CD14-positive monocyte (primary cell): ENCODE results near the gene DUSP3. TPM values are rescaled to one million over a fixed set of nuclear protein-coding genes. Genes with fewer than 3 reads are reported as not detected.

Source experiments
- DNase-seq, 3 donors: peaks; one replicate each; pipeline ENCODE4 v3.0.0-alpha.2; 2011 to 2022
- H2AFZ ChIP-seq: 2 replicates; pipeline ENCODE4 v1.6.0; 2012; ENCODE audit warnings: mild to moderate bottlenecking, low read depth, low read length, inconsistent platforms; ENCODE audit not compliant: insufficient read depth, poor library complexity, severe bottlenecking
- H3K27ac ChIP-seq, 2 donors: 1 replicate in 1 of 2; 2 replicates in 1 of 2; pipeline ENCODE4 v1.5.1; 2012 to 2013; ENCODE audit warnings: low read length in 2 of 2, control low read depth in 1 of 2, inconsistent platforms in 1 of 2, low read depth in 1 of 2, mild to moderate bottlenecking in 1 of 2
- H3K27me3 ChIP-seq, 2 donors: one replicate each; pipeline versions ENCODE4 v1.6.0 to v1.6.1; 2011 to 2013; ENCODE audit warnings: low read length in 2 of 2; ENCODE audit not compliant: control insufficient read depth in 2 of 2, insufficient read depth in 2 of 2
- H3K36me3 ChIP-seq, 2 donors: replicated peaks in 1 of 2; 1 replicate in 1 of 2; 2 replicates in 1 of 2; pipeline versions ENCODE4 v1.5.1 to v1.6.1; 2012 to 2013; ENCODE audit warnings: low read length in 2 of 2, control low read depth in 1 of 2, inconsistent platforms in 1 of 2, mild to moderate bottlenecking in 1 of 2; ENCODE audit not compliant: insufficient read depth in 2 of 2, control insufficient read depth in 1 of 2
- H3K4me1 ChIP-seq, 2 donors: 1 replicate in 1 of 2; 2 replicates in 1 of 2; pipeline versions ENCODE4 v1.5.1 to v1.6.1; 2012 to 2013; ENCODE audit warnings: low read length in 2 of 2, control low read depth in 1 of 2, inconsistent platforms in 1 of 2, mild to moderate bottlenecking in 1 of 2, moderate library complexity in 1 of 2; ENCODE audit not compliant: insufficient read depth in 2 of 2, control insufficient read depth in 1 of 2
- H3K4me2 ChIP-seq: replicated peaks from 2 replicates; pipeline ENCODE3; 2012; ENCODE audit warnings: low read length, moderate library complexity, mild to moderate bottlenecking; ENCODE audit not compliant: poor library complexity, severe bottlenecking; ENCODE audit errors: extremely low read depth
- H3K4me3 ChIP-seq, 3 experiments: fragments of 200-600 bp in 1 of 3; sonication (generic) in 1 of 3; replicated peaks in 1 of 3; 1 replicate in 2 of 3; 2 replicates in 1 of 3; pipeline ENCODE4 v1.5.1; 2011 to 2013; ENCODE audit warnings: low read length in 3 of 3, mild to moderate bottlenecking in 3 of 3, control low read depth in 2 of 3, low read depth in 2 of 3, inconsistent platforms in 1 of 3, moderate library complexity in 1 of 3
- H3K79me2 ChIP-seq: 2 replicates; pipeline ENCODE4 v1.6.0; 2012; ENCODE audit warnings: mild to moderate bottlenecking, control low read depth, inconsistent platforms, low read length, moderate library complexity; ENCODE audit not compliant: insufficient read depth
- H3K9ac ChIP-seq: 2 replicates; pipeline ENCODE4 v1.6.0; 2017; ENCODE audit warnings: low read length, mild to moderate bottlenecking; ENCODE audit not compliant: insufficient read depth, poor library complexity, severe bottlenecking
- H3K9me3 ChIP-seq, 2 donors: replicated peaks in 1 of 2; 1 replicate in 1 of 2; 2 replicates in 1 of 2; pipeline versions ENCODE4 v1.5.1 to v1.6.1; 2012 to 2013; ENCODE audit warnings: low read length in 2 of 2, control low read depth in 1 of 2; ENCODE audit not compliant: control insufficient read depth in 1 of 2, insufficient read depth in 1 of 2
- H4K20me1 ChIP-seq: 2 replicates; pipeline ENCODE4 v1.6.0; 2012; ENCODE audit warnings: mild to moderate bottlenecking, low read length, control low read depth, moderate library complexity; ENCODE audit not compliant: insufficient read depth
- H3K27ac Mint-ChIP-seq, 7 donors: one replicate each; pipeline ENCODE4 v1.8.0; 2020; ENCODE audit warnings: mild to moderate bottlenecking in 7 of 7, mixed read lengths in 7 of 7, moderate library complexity in 6 of 7, inconsistent platforms in 2 of 7
- H3K27me3 Mint-ChIP-seq, 3 donors: one replicate each; pipeline ENCODE4 v1.8.0; 2021 to 2022; ENCODE audit warnings: low read depth in 3 of 3, mild to moderate bottlenecking in 3 of 3, mixed read lengths in 3 of 3, moderate library complexity in 3 of 3, inconsistent platforms in 1 of 3
- H3K36me3 Mint-ChIP-seq, 2 donors: one replicate each; pipeline ENCODE4 v1.8.0; 2020; ENCODE audit warnings: mixed read lengths in 2 of 2, inconsistent platforms in 1 of 2, mild to moderate bottlenecking in 1 of 2
- H3K4me1 Mint-ChIP-seq: one replicate; pipeline ENCODE4 v1.8.0; 2020; ENCODE audit warnings: mild to moderate bottlenecking, mixed read lengths
- H3K4me3 Mint-ChIP-seq, 2 donors: one replicate each; pipeline ENCODE4 v1.8.0; 2020; ENCODE audit warnings: mild to moderate bottlenecking in 2 of 2, mixed read lengths in 2 of 2, moderate library complexity in 1 of 2
- H3K9me3 Mint-ChIP-seq, 7 donors: one replicate each; pipeline ENCODE4 v1.8.0; 2020 to 2022; ENCODE audit warnings: mixed read lengths in 7 of 7, mild to moderate bottlenecking in 6 of 7, moderate library complexity in 6 of 7, inconsistent platforms in 2 of 7
- WGBS: methylation state at CpG from one replicate; pipeline ENCODE4 v1.1.5; 2013; ENCODE audit warnings: missing lambda C conversion rate; ENCODE audit not compliant: insufficient coverage; 5-methylcytosine and 5-hydroxymethylcytosine counted together
- intact Hi-C, 2 donors: fragments of 100-400 bp; cut with micrococcal nuclease; formaldehyde crosslinking; loops; one replicate each; pipeline versions ENCODE4 v1.15.0 to v1.15.1; 2023
- polyA plus RNA-seq, 3 donors: library from polyadenylated mRNA; depleted of rRNA in 1 of 3; unstranded in 2 of 3; stranded (reverse) in 1 of 3; fragments of 300-500 nt in 2 of 3; fragments of >200 nt in 1 of 3; fragmentation: Illumina TruSeq in 2 of 3; gene quantifications; 1 replicate in 2 of 3; 2 replicates in 1 of 3; pipeline ENCODE4 v1.2.3, GENCODE V29; 2012 to 2021
- TF ChIP-seq, protein P1 (sequence below): fragments of 200-600 bp; IDR thresholded peaks from one replicate; pipeline ENCODE4 v1.8.0; 2022; ENCODE audit warnings: antibody characterized with exemption, mild to moderate bottlenecking

Gene DUSP3
- polyA plus RNA-seq, 3 donors = 36.7 to 78.5 (median 58.9) TPM

DNA sequence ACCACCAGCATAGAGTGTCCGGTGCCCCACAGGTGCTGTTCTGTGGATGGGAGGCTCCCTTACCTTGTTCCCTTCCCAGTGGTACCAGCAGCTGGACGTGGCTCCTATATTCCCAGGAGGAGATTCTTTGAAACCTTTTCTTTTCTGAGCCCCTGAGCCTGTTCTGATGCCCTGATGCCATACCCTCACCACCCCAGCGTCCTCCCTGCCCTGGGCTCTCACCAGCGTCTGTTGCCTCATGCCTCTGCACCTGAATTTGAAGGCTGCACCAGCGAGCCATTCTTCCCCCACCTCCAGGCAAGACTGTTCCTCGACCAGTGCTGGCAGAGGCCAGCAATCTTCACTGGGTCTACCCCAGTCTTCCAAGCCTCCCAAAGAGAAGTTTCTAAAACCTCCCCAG, 20.7 kb downstream of the DUSP3 start:
- Histone ChIP-seq H3K4me3 (no peak overlapping the region), H3K9ac (no peak overlapping the region), H3K4me1 (peaks cover 0 to 9% of the 10 kb centered on the region in 2 donors), H4K20me1 (no peaks in the 10 kb centered on the region), H3K4me2 (no peak overlapping the region), H3K36me3 (no peaks in the 10 kb centered on the region), H2AFZ (no peak overlapping the region), H3K27me3 (peaks cover 18 to 39% of the 10 kb centered on the region in 2 donors), H3K27ac (no peak overlapping the region), H3K9me3 (no peaks in the 10 kb centered on the region), H3K79me2 (no peaks in the 10 kb centered on the region)
- DNase-seq = no peak
- intact Hi-C loops = loop anchor here in 1 of 2 donors (2.0 kb wide), 1 partner anchor 63 kb away; no protein-coding TSS in a partner anchor
- WGBS = 84% methylated on average over 4 of the region's 6 CpGs
- H3K4me3 Mint-ChIP-seq = no peak overlapping the region
- peak overlapping the region in 1 of 7 donors; percentile 84 for H3K27ac Mint-ChIP-seq
- peaks cover 15% of the 10 kb centered on the region for H3K4me1 Mint-ChIP-seq
- peaks cover 1 to 2% of the 10 kb centered on the region in 2 donors for H3K36me3 Mint-ChIP-seq
- H3K27me3 Mint-ChIP-seq = peaks cover 32 to 60% (median 46%) of the 10 kb centered on the region in 3 donors
- TF ChIP-seq, protein P1, sequence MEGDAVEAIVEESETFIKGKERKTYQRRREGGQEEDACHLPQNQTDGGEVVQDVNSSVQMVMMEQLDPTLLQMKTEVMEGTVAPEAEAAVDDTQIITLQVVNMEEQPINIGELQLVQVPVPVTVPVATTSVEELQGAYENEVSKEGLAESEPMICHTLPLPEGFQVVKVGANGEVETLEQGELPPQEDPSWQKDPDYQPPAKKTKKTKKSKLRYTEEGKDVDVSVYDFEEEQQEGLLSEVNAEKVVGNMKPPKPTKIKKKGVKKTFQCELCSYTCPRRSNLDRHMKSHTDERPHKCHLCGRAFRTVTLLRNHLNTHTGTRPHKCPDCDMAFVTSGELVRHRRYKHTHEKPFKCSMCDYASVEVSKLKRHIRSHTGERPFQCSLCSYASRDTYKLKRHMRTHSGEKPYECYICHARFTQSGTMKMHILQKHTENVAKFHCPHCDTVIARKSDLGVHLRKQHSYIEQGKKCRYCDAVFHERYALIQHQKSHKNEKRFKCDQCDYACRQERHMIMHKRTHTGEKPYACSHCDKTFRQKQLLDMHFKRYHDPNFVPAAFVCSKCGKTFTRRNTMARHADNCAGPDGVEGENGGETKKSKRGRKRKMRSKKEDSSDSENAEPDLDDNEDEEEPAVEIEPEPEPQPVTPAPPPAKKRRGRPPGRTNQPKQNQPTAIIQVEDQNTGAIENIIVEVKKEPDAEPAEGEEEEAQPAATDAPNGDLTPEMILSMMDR = no peak
- H3K9me3 Mint-ChIP-seq = peaks cover 0 to 5% (median 0%) of the 10 kb centered on the region in 7 donors

DNA sequence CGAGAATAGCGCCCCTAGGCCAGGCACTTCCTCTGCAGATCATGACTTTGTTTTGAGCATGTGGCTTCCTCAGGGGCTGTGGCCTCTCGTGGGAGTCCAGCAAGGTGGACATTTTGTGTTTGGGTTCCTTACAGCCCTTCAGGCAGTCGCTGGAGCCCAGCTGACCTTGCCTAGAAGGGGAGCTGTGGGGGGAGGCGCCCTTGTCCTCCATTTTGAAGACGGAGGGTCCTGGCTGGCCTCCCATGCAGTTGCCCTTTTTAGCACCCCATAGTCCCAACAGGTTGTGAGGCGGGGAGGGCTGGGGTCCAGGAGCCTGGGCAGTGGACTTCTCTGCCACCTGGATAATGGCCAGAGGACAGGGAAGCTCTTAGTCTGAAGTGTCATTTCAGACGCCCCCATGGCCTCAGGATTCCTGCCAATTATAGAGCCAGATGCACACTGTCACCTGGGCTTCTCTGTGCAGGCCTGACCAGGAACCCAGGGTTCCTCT, 21.6 kb downstream of the DUSP3 start:
- Histone ChIP-seq H3K27ac (no peak overlapping the region), H2AFZ (no peak overlapping the region), H4K20me1 (no peaks in the 10 kb centered on the region), H3K27me3 (peaks cover 18 to 39% of the 10 kb centered on the region in 2 donors), H3K79me2 (no peaks in the 10 kb centered on the region), H3K4me2 (no peak overlapping the region), H3K4me1 (peaks cover 0 to 9% of the 10 kb centered on the region in 2 donors), H3K36me3 (no peaks in the 10 kb centered on the region), H3K4me3 (no peak overlapping the region), H3K9ac (no peak overlapping the region), H3K9me3 (no peaks in the 10 kb centered on the region)
- DNase-seq = no peak
- intact Hi-C loops = no loop called here
- Mint-ChIP-seq H3K27ac (no peak overlapping the region), H3K36me3 (peaks cover 0 to 2% of the 10 kb centered on the region in 2 donors), H3K4me1 (peaks cover 17% of the 10 kb centered on the region), H3K27me3 (peaks cover 34 to 67% (median 54%) of the 10 kb centered on the region in 3 donors), H3K4me3 (peak overlapping the region in 1 of 2 donors; percentile 2), H3K9me3 (peaks cover 0 to 5% (median 0%) of the 10 kb centered on the region in 7 donors)
- TF ChIP-seq, protein P1 = no peak
- WGBS = 82% methylated on average over 8 of the region's 8 CpGs
